ENCODE data around the gene C12orf75.

GRCh38 chr12:105384916-105385535 is 54.5 kb downstream of the C12orf75 start:
- TF ChIP-seq CTCF (IDR thresholded peaks at IDR 0.05) (no peak), POLR2A (IDR thresholded peaks at IDR 0.05) (no peak)
